HuH-7 (cell line): ENCODE data around the gene SGIP1.

ENCODE experiments used
- DNase-seq: peaks from one replicate; pipeline ENCODE4 v3.0.0; 2011; ENCODE audit warnings: low spot score

Gene SGIP1

GRCh38 chr1:66607458-66607857 is 73.5 kb downstream of the SGIP1 start:
- DNase-seq, result no peak

GRCh38 chr1:66613187-66613586 is 79.2 kb downstream of the SGIP1 start:
- DNase-seq, result no peak

- DNase-seq, result no peak
Measured at GRCh38 chr1:66617362-66618184, 83.6 kb downstream of the SGIP1 start.

GRCh38 chr1:66618390-66618789 is 84.4 kb downstream of the SGIP1 start:
- no peak for DNase-seq

GRCh38 chr1:66623812-66624211 is 89.9 kb downstream of the SGIP1 start:
- no peak for DNase-seq

- DNase-seq, result no peak
Measured at GRCh38 chr1:66624412-66625060, 90.6 kb downstream of the SGIP1 start.

GRCh38 chr1:66626261-66626660 is 92.3 kb downstream of the SGIP1 start:
- DNase-seq, result no peak

- DNase-seq, result no peak
Measured at GRCh38 chr1:66628926-66629325, 95.0 kb downstream of the SGIP1 start.

- no peak for DNase-seq
Measured at GRCh38 chr1:66633159-66633558, 99.2 kb downstream of the SGIP1 start.

- DNase-seq, result no peak
Measured at GRCh38 chr1:66637146-66637545, 103.2 kb downstream of the SGIP1 start.

GRCh38 chr1:66641891-66642473 is 108.0 kb downstream of the SGIP1 start:
- DNase-seq, result no peak

- no peak for DNase-seq
Measured at GRCh38 chr1:66642992-66643391, 109.0 kb downstream of the SGIP1 start.

GRCh38 chr1:66644331-66644730 is 110.4 kb downstream of the SGIP1 start:
- no peak for DNase-seq

GRCh38 chr1:66648901-66649595 is 115.1 kb downstream of the SGIP1 start:
- DNase-seq, result no peak

- no peak for DNase-seq
Measured at GRCh38 chr1:66652556-66652955, 118.6 kb downstream of the SGIP1 start.

GRCh38 chr1:66654643-66655042 is 120.7 kb downstream of the SGIP1 start:
- no peak for DNase-seq

GRCh38 chr1:66671455-66671854 is 137.5 kb downstream of the SGIP1 start:
- DNase-seq, result no peak

GRCh38 chr1:66676613-66677298 is 142.8 kb downstream of the SGIP1 start:
- DNase-seq, result no peak

- DNase-seq, result no peak
Measured at GRCh38 chr1:66678146-66678545, 144.2 kb downstream of the SGIP1 start.

GRCh38 chr1:66679140-66679539 is 145.2 kb downstream of the SGIP1 start:
- no peak for DNase-seq

GRCh38 chr1:66681686-66682085 is 147.7 kb downstream of the SGIP1 start:
- no peak for DNase-seq

GRCh38 chr1:66682106-66682505 is 148.2 kb downstream of the SGIP1 start:
- no peak for DNase-seq
